Measurements from ENCODE around the gene PCF11.

Gene PCF11

GRCh38 chr11:83191986-83192385 is 35.1 kb downstream of the PCF11 start:
- no peak for DNase-seq
- no peak for TF ChIP-seq CTCF (IDR thresholded peaks at IDR 0.05)
- H3K27me3 ChIP-seq, result no peaks in the 10 kb centered on the region
- no peaks in the 10 kb centered on the region for H3K9me3 ChIP-seq
- H3K27ac ChIP-seq, result peak overlapping the region; percentile 83 to 89
- peak overlapping the region; percentile 75 to 81 for H3K4me3 ChIP-seq
- peaks cover 0 to 35% (median 30%) of the 10 kb centered on the region in 4 donors for H3K4me1 ChIP-seq
- peaks cover 18 to 45% (median 20%) of the 10 kb centered on the region in 3 donors for H3K36me3 ChIP-seq
- intact Hi-C loops (cut with DNase I; ENCODE audit: low total_unique reads), result loop anchor here (2.0 to 10.0 kb wide), 3 partner anchors 35 to 287 kb away; partner anchors contain the start of genes CCDC90B, DDIAS, PCF11 and PRCP

GRCh38 chr11:83192606-83193245 is 35.8 kb downstream of the PCF11 start:
- TF ChIP-seq CTCF (IDR thresholded peaks at IDR 0.05), result no peak
- Histone ChIP-seq H3K27ac (peak overlapping the region; percentile 83 to 89), H3K4me3 (peak overlapping the region; percentile 75 to 81), H3K9me3 (no peaks in the 10 kb centered on the region), H3K4me1 (peaks cover 0 to 42% (median 34%) of the 10 kb centered on the region in 4 donors), H3K27me3 (no peaks in the 10 kb centered on the region), H3K36me3 (peaks cover 13 to 42% (median 18%) of the 10 kb centered on the region in 3 donors)
- intact Hi-C loops (cut with DNase I; ENCODE audit: low total_unique reads), result loop anchor here (2.0 to 10.0 kb wide), 3 partner anchors 36 to 288 kb away; partner anchors contain the start of genes CCDC90B, DDIAS, PCF11 and PRCP
- DNase-seq, result no peak

- Histone ChIP-seq H3K9me3 (no peaks in the 10 kb centered on the region), H3K27ac (peak within 1 kb of the TSS; percentile 83 to 89), H3K27me3 (no peaks in the 10 kb centered on the region), H3K4me1 (peaks cover 0 to 46% (median 34%) of the 10 kb centered on the region in 4 donors), H3K36me3 (peaks cover 18 to 36% (median 19%) of the 10 kb centered on the region in 3 donors), H3K4me3 (peak within 1 kb of the TSS; percentile 75 to 81)
- intact Hi-C loops (cut with DNase I; ENCODE audit: low total_unique reads), result loop anchor here (2.0 to 10.0 kb wide), 3 partner anchors 37 to 289 kb away; partner anchors contain the start of genes CCDC90B, DDIAS, PCF11 and PRCP
- no peak for TF ChIP-seq CTCF (IDR thresholded peaks at IDR 0.05)
- peak; percentile 95 to 96 for DNase-seq
Measured at GRCh38 chr11:83193315-83194280, 36.7 kb downstream of the PCF11 start, which contains the start of gene ANKRD42. ANKRD42 (plus strand) TSS chr11:83193712; CDS start chr11:83194671, 959 bp downstream.

- peak overlapping the region; percentile 75 to 81 for H3K4me3 ChIP-seq
Measured at GRCh38 chr11:83194281-83195142, 37.6 kb downstream of the PCF11 start.

More at GRCh38 chr11:83194281-83195142, 37.6 kb downstream of the PCF11 start:
- no peak for TF ChIP-seq CTCF (IDR thresholded peaks at IDR 0.05)
- H3K36me3 ChIP-seq, result peaks cover 18 to 35% (median 22%) of the 10 kb centered on the region in 3 donors
- no peaks in the 10 kb centered on the region for H3K9me3 ChIP-seq
- intact Hi-C loops (cut with DNase I; ENCODE audit: low total_unique reads), result loop anchor here (10.0 kb wide), 2 partner anchors 90 to 290 kb away; partner anchors contain the start of genes CCDC90B, DDIAS and PRCP
- H3K27ac ChIP-seq, result peak overlapping the region; percentile 83 to 89
- no peaks in the 10 kb centered on the region for H3K27me3 ChIP-seq
- DNase-seq, result peak; percentile 79 to 91
- H3K4me1 ChIP-seq, result peaks cover 0 to 46% (median 34%) of the 10 kb centered on the region in 4 donors
